Measurements from ENCODE around the gene RAB5A. TPM values are rescaled to one million over a fixed set of nuclear protein-coding genes. Genes with fewer than 3 reads are reported as not detected.

The RAB5A gene
- total RNA-seq, 1 donor from 2014 or later = 71.4 TPM

DNA sequence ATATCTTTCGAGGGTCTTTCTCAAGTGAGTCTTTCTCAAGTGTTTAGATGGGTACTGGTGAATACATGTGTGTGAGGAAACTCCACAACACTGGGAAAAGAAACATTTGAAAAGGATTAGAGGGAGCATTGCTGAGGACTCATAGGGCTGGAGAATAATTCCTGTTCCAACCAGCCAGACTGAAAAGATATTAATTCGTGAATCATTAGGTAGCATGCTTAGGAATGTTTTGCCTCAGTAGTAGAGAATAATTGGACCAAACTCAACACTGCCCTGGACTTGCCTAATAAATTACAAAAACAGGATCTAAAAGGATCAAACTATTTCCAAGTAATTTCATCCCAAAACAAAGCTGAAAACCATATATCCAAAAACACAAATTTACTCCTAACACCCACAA, 47.9 kb downstream of the RAB5A start:
- Mint-ChIP-seq H3K4me3 (no peak overlapping the region), H3K27ac (no peak overlapping the region), H3K9me3 (peaks cover 20% of the 10 kb centered on the region), H3K4me1 (no peaks in the 10 kb centered on the region), H3K36me3 (no peaks in the 10 kb centered on the region), H3K27me3 (ENCODE audit: low read depth) (no peaks in the 10 kb centered on the region)
- TF ChIP-seq, protein P1, sequence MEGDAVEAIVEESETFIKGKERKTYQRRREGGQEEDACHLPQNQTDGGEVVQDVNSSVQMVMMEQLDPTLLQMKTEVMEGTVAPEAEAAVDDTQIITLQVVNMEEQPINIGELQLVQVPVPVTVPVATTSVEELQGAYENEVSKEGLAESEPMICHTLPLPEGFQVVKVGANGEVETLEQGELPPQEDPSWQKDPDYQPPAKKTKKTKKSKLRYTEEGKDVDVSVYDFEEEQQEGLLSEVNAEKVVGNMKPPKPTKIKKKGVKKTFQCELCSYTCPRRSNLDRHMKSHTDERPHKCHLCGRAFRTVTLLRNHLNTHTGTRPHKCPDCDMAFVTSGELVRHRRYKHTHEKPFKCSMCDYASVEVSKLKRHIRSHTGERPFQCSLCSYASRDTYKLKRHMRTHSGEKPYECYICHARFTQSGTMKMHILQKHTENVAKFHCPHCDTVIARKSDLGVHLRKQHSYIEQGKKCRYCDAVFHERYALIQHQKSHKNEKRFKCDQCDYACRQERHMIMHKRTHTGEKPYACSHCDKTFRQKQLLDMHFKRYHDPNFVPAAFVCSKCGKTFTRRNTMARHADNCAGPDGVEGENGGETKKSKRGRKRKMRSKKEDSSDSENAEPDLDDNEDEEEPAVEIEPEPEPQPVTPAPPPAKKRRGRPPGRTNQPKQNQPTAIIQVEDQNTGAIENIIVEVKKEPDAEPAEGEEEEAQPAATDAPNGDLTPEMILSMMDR (IDR thresholded peaks at IDR 0.05; ENCODE audit: unreplicated experiment) = no peak
- DNase-seq (ENCODE audit: low spot score in 2 of 2, unreplicated experiment in 2 of 2) = no peak

DNA sequence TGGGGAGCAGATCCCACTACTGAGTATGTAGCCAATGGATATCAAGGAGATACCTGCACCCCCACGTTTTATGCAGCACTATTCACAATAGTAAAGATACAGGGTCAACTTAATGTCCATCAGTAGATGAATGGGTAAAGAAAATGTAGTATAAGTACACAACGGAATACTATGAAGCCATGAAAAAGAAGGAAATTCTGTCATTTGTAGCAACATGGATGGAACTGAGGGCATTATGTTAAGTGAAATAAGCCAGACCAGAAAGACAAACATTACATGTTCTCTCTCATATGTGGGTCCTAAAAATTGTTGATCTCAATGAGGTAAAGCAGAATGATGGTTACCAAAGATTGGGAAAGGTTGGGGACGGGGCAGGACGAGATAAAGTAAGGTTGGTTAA, 50.6 kb downstream of the RAB5A start:
- Mint-ChIP-seq H3K4me3 (no peak overlapping the region), H3K27ac (no peak overlapping the region), H3K36me3 (no peaks in the 10 kb centered on the region), H3K4me1 (no peaks in the 10 kb centered on the region), H3K9me3 (peaks cover 20% of the 10 kb centered on the region), H3K27me3 (ENCODE audit: low read depth) (no peaks in the 10 kb centered on the region)
- TF ChIP-seq, protein P1 (IDR thresholded peaks at IDR 0.05; ENCODE audit: unreplicated experiment) = no peak
- no peak for DNase-seq (ENCODE audit: low spot score in 2 of 2, unreplicated experiment in 2 of 2)

DNA sequence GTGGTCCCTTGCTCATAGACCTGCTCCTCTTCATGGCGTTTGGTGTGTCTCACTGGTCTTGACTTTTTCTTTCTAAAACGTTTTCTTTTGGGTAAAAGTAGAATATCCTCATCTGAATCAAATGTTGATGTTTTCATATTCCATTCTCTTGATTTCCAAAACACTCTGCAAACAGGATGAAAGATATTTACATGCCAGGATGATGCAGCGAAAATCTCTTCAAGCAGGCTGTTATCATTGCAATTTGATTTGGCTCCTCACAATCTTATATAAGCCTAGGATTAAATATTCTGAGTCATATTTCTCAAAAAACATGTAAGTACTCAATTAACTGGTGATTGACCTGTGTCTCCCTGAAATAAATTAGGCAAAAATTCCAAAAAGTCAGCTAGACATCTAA, 55.0 kb downstream of the RAB5A start:
- H3K4me1 Mint-ChIP-seq = no peaks in the 10 kb centered on the region
- TF ChIP-seq, protein P1 (IDR thresholded peaks at IDR 0.05; ENCODE audit: unreplicated experiment) = no peak
- DNase-seq (ENCODE audit: low spot score in 2 of 2, unreplicated experiment in 2 of 2) = no peak
- no peaks in the 10 kb centered on the region for H3K36me3 Mint-ChIP-seq
- H3K9me3 Mint-ChIP-seq = peaks cover 8% of the 10 kb centered on the region
- H3K27ac Mint-ChIP-seq = no peak overlapping the region
- no peak overlapping the region for H3K4me3 Mint-ChIP-seq
- H3K27me3 Mint-ChIP-seq (ENCODE audit: low read depth) = no peaks in the 10 kb centered on the region

DNA sequence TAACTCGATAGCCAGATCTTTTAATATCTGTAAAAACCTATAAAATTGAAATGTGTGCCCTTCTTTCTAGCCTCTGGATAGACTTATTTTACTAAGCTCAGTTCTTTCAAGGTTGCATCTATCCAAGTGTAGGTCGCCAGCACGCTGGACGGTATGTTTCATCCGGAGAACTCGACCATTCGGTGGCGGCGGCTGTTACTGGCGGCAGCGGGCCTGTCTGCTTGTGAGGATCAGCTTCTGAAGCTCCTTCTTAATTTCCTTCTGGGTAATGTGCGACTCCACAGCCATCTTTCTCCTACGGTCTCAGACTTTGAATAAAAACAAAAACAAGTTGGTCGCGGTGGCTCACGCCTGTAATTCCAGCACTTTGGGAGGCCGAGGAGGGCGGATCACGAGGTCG, 61.1 kb downstream of the RAB5A start:
- Mint-ChIP-seq H3K27me3 (ENCODE audit: low read depth) (no peaks in the 10 kb centered on the region), H3K36me3 (no peaks in the 10 kb centered on the region), H3K9me3 (no peaks in the 10 kb centered on the region), H3K4me1 (no peaks in the 10 kb centered on the region), H3K4me3 (no peak overlapping the region), H3K27ac (no peak overlapping the region)
- TF ChIP-seq, protein P1 (IDR thresholded peaks at IDR 0.05; ENCODE audit: unreplicated experiment) = no peak
- DNase-seq (ENCODE audit: low spot score in 2 of 2, unreplicated experiment in 2 of 2) = no peak

DNA sequence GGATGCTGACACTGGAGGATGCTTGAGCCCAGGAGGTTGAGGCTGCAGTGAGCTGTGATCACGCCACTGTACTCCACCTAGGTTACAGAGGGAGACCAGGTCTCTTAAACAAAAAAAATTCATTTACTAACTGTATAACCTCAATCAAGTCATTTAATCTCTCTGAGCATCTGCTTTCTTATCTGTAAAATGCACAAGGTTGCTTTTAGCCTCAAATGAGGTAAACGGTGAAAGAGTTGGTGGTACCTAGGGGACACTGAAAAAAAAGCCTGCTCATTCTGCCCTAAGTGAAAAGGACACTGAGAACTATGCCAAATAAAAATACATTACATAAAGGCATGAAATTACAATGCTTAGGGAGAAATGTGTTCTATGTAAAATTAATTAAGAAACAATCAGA, 61.7 kb downstream of the RAB5A start:
- H3K36me3 Mint-ChIP-seq = no peaks in the 10 kb centered on the region
- H3K4me3 Mint-ChIP-seq = no peak overlapping the region
- no peak overlapping the region for H3K27ac Mint-ChIP-seq
- TF ChIP-seq, protein P1 (IDR thresholded peaks at IDR 0.05; ENCODE audit: unreplicated experiment) = no peak
- no peaks in the 10 kb centered on the region for H3K27me3 Mint-ChIP-seq (ENCODE audit: low read depth)
- no peaks in the 10 kb centered on the region for H3K4me1 Mint-ChIP-seq
- H3K9me3 Mint-ChIP-seq = no peaks in the 10 kb centered on the region
- no peak for DNase-seq (ENCODE audit: low spot score in 2 of 2, unreplicated experiment in 2 of 2)

DNA sequence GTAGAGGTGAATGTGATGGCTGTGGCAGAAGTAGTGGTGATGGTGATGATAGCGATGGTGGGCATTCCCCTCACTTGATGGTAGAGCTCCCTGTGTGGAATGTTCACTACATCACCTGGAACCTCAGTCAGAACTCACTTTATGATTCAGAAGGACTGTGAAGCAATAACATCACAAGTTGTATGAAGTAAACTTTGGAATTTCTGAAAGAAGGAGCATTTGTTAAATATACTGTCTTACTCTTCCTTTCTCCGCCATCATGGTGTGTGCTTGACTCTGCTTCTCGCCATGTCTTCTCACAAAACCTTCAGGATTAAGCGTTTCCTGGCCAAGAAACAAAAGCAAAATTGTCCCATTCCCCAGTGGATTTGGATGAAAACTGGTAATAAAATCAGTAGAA, 65.3 kb downstream of the RAB5A start, which contains the start of gene PP2D1:
TSS of gene PP2D1 (minus strand) at position 101 of the 400 bp plus-strand sequence. CDS start 192 bp downstream, outside the sequence.
- Mint-ChIP-seq H3K9me3 (no peaks in the 10 kb centered on the region), H3K4me3 (no peak within 1 kb of the TSS), H3K4me1 (no peaks in the 10 kb centered on the region), H3K27me3 (ENCODE audit: low read depth) (no peaks in the 10 kb centered on the region), H3K36me3 (no peaks in the 10 kb centered on the region), H3K27ac (no peak within 1 kb of the TSS)
- TF ChIP-seq, protein P1 (IDR thresholded peaks at IDR 0.05; ENCODE audit: unreplicated experiment) = no peak
- DNase-seq (ENCODE audit: low spot score in 2 of 2, unreplicated experiment in 2 of 2) = no peak
